ENCODE measurements around the gene KYNU.
"Not testable (repeated sequence)": the region's sequence is repeated elsewhere in the genome, so short reads cannot be mapped to it uniquely, and the experiment has no call there.

KYNU gene

DNA sequence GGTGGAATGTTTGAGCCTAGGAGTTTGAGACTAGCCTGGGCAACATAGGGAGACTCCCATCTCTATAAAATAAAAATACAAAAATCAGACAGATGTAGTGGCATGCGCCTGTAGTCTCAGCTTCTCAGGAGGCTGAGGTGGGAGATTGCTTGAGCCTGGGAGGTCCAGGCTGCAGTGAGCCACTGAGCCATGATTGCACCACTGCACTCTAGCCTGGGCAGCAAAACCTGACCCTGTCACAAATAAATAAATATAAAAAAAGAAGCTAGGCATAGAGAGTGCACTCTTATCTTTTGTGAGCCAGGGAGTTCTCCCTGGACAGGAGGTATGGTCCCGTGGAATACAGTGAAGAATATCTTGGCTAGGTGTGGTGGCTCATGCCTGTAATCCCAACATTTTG is 11.0 kb upstream of the KYNU start:
- ATAC-seq: no peak
- no peak overlapping the region for H3K4me3 Mint-ChIP-seq

DNA sequence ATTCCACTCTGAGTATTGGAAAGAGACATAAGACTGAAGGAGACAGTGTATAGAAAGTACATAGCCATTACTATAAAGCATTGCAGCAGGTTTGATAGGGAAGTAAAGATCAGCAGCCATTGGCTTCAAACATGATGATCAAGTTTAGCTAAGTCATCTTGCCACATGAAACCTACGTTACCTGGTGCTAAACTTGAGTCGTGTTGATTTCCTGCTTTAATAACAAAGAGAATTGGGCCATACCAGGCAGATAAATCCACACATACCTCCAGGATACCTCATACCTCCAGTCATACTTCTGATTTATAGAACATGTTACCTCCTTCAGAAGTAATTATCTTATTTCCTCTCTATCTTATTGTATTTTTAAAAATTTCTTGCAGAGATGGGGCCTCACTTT is 10.3 kb upstream of the KYNU start:
- Mint-ChIP-seq H3K27me3 (no peaks in the 10 kb centered on the region), H3K4me3 (no peak overlapping the region), H3K4me1 (no peaks in the 10 kb centered on the region), H3K9me3 (no peaks in the 10 kb centered on the region), H3K27ac (no peak overlapping the region)
- DNase-seq: no peak
- ATAC-seq: no peak

More for the DNA sequence above, 11.0 kb upstream of the KYNU start:
- no peaks in the 10 kb centered on the region for H3K27me3 Mint-ChIP-seq
- H3K4me1 Mint-ChIP-seq: no peaks in the 10 kb centered on the region
- no peak for DNase-seq
- no peaks in the 10 kb centered on the region for H3K9me3 Mint-ChIP-seq
- no peak overlapping the region for H3K27ac Mint-ChIP-seq

DNA sequence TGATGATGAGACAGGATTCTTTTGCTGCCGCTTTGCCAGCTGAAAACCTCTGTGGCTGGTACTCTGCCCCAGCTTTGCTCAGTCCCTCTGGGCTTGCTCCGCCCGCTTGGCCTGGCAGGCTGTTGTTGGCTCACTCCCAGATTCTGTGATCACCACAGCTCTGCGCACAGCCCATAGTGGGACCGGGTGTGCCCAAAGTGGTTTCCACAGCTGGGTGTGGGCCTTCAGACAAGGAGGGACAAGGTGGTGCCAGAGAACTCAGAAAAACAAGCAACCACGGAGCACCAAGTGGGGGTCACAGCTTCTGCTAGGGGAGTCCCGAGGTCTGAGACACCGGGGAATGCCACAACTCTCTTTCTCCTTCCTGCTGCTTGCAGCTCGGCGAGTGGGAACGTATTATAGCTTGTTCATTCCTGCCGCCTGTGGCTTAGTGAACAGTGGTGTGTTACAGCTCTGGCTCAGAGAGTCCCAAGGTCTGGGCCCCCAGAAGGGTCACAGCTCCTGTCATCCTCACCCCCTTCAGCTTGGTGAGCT is 9.2 kb upstream of the KYNU start:
- DNase-seq (no peak), ATAC-seq (no peak)
- Mint-ChIP-seq H3K27me3 (no peaks in the 10 kb centered on the region), H3K4me3 (no peak overlapping the region), H3K4me1 (no peaks in the 10 kb centered on the region), H3K27ac (peak overlapping the region in 1 of 2 donors; percentile 69), H3K9me3 (no peaks in the 10 kb centered on the region)

DNA sequence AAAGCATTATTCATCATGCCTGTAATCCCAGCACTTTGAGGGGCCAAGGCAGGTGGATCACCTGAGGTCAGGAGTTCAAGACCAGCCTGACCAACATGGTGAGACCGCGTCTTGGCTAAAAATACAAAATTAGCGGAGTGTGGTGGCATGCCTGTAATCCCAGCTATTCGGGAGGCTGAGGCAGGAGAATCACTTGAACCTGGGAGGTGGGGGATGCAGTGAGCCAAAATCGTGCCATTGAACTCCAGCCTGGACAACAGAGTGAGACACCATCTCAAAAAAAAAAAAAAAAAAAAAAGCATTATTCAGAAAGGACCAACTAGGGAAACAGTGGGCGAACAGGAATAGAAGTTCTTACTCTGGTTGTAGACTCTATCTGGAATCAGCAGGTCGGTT is 8.4 kb upstream of the KYNU start:
- H3K27me3 Mint-ChIP-seq, H3K4me1 Mint-ChIP-seq, H3K4me3 Mint-ChIP-seq, ATAC-seq, DNase-seq, H3K9me3 Mint-ChIP-seq, H3K27ac Mint-ChIP-seq: not testable (repeated sequence)

DNA sequence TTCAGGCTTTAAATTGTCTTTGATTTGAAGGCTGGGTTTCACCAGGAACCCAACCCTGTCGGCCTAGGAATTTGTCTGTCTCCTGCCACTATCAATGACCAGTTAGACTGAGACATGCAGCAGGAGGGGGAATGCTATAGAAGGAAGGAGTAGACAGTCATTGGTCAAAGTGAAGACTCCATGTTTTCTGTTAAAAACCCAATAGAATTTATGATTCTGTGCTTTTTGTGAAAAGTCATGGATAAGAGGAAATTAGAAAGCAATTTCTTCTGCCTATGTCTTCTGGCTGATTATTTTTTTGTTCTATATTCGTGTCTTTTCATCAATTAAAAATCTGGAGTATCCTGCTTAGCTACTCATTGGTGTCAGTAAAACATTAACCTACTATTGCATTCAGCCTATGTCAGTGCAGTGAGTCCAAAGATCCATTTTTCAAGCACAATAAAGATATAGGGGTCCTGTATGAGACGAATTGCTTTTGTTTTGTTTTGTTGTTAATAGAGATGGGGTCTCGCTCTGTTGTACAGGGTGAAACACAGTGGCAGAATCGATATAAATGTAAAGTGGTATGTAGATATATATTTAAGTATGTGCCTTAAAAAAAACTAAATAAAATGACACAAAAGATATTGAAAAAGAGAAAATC is 7.9 kb upstream of the KYNU start:
- ATAC-seq (no peak), DNase-seq (no peak)
- Mint-ChIP-seq H3K27me3 (no peaks in the 10 kb centered on the region), H3K4me3 (no peak overlapping the region), H3K4me1 (no peaks in the 10 kb centered on the region), H3K27ac (no peak overlapping the region), H3K9me3 (no peaks in the 10 kb centered on the region)

DNA sequence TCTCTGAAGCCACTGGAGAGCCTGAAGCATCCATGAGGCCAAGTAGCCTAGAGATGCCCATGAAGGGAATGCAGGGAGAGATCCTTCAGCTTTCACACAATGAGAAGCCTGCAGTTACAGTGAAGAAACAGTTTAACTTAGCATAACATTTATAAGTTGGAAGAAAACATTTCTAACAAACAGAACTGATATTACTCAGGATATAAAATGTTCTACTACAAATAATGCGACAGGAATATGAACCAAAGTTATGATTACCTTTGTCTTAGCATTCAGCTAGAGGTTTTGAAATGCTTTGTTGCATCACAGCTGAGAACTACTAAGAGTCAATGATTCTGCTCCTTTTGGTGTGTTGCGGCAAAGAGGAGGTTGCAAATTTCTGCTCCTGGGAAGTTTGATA is 6.9 kb upstream of the KYNU start:
- ATAC-seq: no peak
- H3K4me3 Mint-ChIP-seq: no peak overlapping the region
- no peak overlapping the region for H3K27ac Mint-ChIP-seq
- no peaks in the 10 kb centered on the region for H3K9me3 Mint-ChIP-seq
- H3K4me1 Mint-ChIP-seq: no peaks in the 10 kb centered on the region
- H3K27me3 Mint-ChIP-seq: no peaks in the 10 kb centered on the region
- DNase-seq: no peak

DNA sequence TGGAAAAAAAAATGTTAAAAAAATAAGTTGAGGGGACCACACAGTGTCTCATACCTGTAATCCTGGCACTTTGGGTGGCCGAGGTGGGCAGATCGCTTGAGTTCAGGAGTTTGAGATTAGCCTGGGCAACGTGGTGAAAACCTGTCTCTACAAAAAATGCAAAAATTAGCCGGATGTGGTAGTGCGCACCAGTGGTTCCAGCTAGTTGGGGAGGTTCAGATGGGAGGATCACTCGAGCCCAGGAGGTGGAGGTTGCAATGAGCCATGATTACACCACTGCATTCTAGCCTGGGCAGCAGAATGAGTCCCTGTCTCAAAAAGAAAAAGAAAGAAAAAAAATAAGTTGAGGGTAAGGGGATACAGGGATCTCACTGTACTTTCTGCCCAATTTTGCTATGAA is 6.1 kb upstream of the KYNU start:
- Mint-ChIP-seq H3K27me3 (no peaks in the 10 kb centered on the region), H3K4me1 (no peaks in the 10 kb centered on the region), H3K9me3 (no peaks in the 10 kb centered on the region), H3K27ac (no peak overlapping the region), H3K4me3 (no peak overlapping the region)
- ATAC-seq (no peak), DNase-seq (no peak)

DNA sequence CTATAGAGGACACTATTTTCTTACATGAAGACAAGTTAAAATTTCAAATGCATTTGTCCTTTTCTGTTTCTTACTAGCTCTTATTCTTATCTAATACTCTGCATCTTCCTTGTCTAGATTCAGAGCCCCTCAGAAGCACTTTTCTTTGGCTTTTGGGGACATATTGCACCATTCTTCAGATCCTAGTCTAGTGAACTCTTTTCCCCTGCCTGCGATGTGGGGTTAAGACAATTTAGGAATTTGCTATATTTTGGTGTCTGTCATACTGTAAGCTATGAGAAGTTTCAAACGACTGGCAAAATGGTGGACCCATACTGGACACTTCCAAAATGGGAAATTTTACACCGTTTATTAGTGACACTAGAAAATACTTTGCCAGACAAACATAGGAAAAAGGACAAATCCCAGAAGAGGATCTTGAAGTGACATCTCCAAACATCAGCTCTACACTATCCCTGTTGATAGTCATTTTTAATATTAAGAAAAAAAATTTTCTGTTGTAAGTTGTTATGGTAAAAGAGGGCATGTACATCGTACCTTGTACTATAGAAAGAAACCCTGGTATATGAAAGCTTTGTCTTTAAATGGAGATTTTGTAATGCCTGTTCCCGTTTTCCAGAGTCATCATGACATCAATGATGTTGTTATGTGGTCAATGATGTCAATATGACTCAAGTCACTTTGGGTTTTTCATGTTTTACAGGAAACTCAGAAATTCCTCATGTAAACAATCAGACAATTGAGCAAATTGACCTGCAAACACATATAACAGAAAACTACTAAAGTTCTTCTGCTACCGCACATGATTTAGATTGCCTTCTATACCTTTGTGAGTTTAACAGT is 4.4 kb upstream of the KYNU start:
- Mint-ChIP-seq H3K4me3 (no peak overlapping the region), H3K27ac (no peak overlapping the region), H3K4me1 (no peaks in the 10 kb centered on the region), H3K9me3 (no peaks in the 10 kb centered on the region), H3K27me3 (no peaks in the 10 kb centered on the region)
- ATAC-seq: no peak
- DNase-seq: no peak

DNA sequence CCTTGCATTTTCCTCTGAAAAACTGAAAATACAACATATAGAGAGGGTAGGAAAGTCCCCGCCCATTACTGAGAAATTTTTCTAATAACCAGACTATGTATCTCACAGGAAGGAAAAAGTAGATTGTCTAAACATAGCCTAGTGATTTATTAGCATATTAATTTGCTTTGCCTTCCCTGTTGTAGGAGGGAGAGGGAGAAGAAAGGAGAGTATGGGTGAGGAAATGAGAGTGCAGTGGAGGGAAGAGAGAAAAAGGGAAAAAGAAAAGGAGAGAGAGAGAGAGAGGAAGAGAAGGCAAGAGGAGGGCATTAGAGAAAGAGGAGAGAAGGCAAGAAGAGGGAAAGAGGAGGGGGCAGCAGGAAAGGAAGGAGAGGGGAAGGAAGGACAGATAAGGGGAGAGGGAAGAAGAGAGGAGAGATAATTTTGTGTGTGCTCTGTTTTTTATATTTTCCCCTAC is 3.6 kb upstream of the KYNU start:
- Mint-ChIP-seq H3K27ac (no peak overlapping the region), H3K27me3 (no peaks in the 10 kb centered on the region), H3K9me3 (no peaks in the 10 kb centered on the region), H3K4me3 (no peak overlapping the region), H3K4me1 (no peaks in the 10 kb centered on the region)
- DNase-seq (no peak), ATAC-seq (no peak)

DNA sequence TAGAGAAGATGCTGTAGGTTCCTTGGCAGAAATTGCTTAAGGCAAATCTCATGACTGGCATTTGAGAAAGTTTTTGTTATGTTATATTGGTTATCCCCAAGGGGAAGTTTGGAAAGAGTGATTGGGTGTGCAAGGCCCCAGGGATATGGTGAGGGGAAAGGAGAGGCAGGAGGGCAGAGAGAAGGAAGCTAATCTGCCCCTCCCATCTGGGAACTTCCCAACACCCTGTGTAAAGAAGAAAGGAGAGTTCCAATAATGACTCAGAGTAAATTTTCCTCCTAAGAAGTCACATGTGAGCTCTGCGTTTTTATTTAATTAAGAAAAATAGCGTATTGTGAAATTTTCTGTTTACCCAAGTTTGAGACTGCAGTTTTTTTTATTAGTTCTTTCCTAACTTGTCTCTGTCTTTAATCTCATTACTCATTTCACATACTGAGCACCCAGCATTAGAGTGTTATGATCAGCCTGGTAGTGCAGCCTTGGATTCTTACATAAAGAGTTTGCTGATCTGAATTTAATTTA is 3.1 kb upstream of the KYNU start:
- Mint-ChIP-seq H3K4me1 (no peaks in the 10 kb centered on the region), H3K4me3 (no peak overlapping the region), H3K9me3 (no peaks in the 10 kb centered on the region), H3K27me3 (no peaks in the 10 kb centered on the region), H3K27ac (no peak overlapping the region)
- no peak for DNase-seq
- ATAC-seq: no peak

DNA sequence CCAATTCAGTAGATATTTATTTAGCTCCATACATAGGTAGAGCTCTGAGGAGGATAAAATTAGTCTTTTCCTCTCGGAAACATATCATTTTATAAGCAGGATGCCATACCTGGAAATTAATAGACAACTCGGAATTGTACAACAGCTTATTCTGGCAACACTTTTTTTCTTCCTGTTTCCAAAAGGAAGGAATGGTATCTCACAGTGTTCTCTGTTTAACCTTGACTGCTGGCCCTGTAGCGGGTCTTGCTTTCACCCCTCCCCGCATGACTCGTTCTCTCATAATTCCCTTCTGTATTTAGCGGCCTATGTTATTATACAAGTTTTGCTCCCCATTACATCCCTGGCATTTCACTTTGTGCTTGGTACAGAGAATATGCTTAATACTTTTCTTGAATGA is 2.5 kb upstream of the KYNU start:
- Mint-ChIP-seq H3K27ac (no peak overlapping the region), H3K4me3 (no peak overlapping the region), H3K27me3 (no peaks in the 10 kb centered on the region), H3K4me1 (no peaks in the 10 kb centered on the region), H3K9me3 (no peaks in the 10 kb centered on the region)
- ATAC-seq (no peak), DNase-seq (no peak)

DNA sequence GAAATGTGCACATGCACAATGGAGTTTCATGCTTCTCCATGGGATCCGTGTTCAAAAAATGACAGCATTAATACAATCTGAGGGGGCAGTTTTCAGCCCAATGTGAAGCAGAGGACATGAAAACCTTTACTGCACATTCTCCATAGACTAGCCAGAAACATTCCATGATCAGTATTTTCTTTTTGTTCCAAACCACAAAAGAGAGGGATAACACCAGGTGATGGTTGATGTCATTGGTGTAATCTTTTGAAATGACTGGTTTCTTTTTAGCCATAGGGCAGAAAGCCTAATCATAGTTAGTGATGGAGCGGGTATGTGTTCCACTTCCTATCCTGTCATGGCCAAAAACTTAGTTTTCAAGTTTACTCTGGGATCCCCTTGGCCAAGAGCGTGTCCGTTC is 1.8 kb upstream of the KYNU start:
- Mint-ChIP-seq H3K4me3 (no peak overlapping the region), H3K4me1 (no peaks in the 10 kb centered on the region), H3K9me3 (no peaks in the 10 kb centered on the region), H3K27me3 (no peaks in the 10 kb centered on the region), H3K27ac (no peak overlapping the region)
- no peak for ATAC-seq
- no peak for DNase-seq

DNA sequence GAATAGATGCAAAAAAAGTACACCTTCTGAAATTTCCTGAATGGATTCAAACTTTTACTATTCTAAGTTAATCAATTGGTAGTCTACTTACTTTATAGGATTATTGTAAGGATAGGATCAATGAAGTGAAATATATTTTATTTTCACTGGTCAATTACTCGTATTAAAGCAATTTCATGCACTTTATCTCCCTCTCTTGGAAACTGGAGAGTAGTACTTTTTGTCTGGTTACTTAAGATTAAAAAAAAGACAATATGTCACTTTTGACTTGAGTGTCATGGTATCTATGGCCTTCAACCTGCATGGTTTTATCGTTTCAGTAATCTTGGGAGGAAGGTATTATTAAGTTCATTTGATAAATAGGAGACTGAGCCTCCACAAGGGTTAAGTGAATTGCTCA is 1.0 kb upstream of the KYNU start:
- DNase-seq: no peak
- Mint-ChIP-seq H3K4me3 (no peak overlapping the region), H3K4me1 (no peaks in the 10 kb centered on the region), H3K9me3 (no peaks in the 10 kb centered on the region), H3K27me3 (no peaks in the 10 kb centered on the region), H3K27ac (no peak overlapping the region)
- no peak for ATAC-seq

DNA sequence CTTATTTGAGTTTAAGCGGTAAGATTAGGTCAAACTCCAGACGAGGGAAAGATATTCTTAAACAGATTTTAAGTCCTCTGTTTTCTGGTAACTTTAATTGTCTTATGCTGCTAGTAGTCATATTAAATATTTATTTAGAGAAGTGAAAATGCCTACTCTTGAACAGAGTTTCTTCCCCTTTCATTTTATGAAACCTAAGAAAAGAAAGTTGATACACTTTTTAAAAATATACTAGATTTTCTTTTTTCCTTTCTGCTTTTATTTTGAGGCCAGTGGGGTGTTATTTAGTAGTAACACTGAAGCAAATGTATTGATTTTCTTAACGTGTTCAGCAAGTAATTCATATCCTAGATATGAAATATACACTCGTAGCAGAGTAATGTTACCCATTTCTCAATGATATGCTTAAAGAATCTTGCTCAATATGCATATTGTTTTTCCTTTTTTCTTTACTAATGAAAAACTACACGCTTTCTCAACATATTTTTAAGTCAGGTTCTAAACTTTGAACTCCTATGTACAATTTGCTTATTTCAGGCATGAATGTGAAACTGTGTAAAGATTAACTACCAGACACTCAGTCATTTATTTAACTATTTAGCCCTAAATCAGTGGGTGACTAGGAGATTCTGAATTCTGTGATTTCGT is 691 bp downstream of the KYNU start:
- no peaks in the 10 kb centered on the region for H3K9me3 Mint-ChIP-seq
- DNase-seq: no peak
- no peak overlapping the region for H3K27ac Mint-ChIP-seq
- ATAC-seq: no peak
- H3K4me3 Mint-ChIP-seq: no peak overlapping the region
- no peaks in the 10 kb centered on the region for H3K4me1 Mint-ChIP-seq
- H3K27me3 Mint-ChIP-seq: no peaks in the 10 kb centered on the region

DNA sequence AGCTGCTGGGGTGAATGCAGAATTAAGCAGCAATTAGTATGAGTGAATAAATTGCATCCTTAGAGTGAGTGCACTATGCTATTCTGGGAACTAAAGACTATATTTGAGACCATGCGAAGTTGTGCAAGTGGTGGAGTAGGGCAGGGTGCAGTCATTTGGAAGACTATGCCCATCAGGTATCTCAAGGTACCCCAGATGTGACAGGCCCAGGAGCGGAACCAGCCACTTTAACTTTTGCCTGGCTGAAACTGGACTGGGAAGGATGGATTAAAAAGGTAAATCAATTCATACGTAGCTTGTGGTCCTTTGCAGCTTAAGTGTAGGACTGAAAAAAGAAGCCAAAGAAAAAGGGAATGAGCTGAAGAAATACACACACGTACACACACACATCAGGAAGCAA is 1.7 kb downstream of the KYNU start:
- no peak overlapping the region for H3K27ac Mint-ChIP-seq
- no peaks in the 10 kb centered on the region for H3K4me1 Mint-ChIP-seq

DNA sequence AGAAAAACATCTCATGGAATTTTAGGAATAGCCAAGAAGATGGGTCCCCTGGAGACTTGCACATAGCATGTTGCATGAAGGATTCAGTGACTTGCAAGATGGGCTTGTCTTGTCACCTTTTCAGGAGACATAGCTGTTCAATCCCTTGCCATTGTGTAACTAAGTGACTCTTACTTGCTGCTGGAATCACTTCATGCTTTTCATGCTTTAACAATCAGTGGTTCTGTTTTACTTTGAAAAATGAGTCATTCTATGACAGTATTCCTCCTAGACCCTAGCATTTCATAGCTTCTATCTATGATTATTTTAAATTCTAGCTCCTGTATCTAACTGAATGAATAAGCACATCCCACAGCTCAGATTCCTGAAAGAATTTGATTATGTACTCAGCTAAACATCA is 2.8 kb downstream of the KYNU start:
- H3K27ac Mint-ChIP-seq: no peak overlapping the region
- no peaks in the 10 kb centered on the region for H3K4me1 Mint-ChIP-seq
- no peak for ATAC-seq
- no peak for DNase-seq
- no peaks in the 10 kb centered on the region for H3K27me3 Mint-ChIP-seq
- H3K4me3 Mint-ChIP-seq: no peak overlapping the region
- H3K9me3 Mint-ChIP-seq: peaks cover 0 to 4% of the 10 kb centered on the region in 2 donors

More for the DNA sequence above, 1.7 kb downstream of the KYNU start:
- Mint-ChIP-seq H3K9me3 (peaks cover 0 to 4% of the 10 kb centered on the region in 2 donors), H3K4me3 (no peak overlapping the region), H3K27me3 (no peaks in the 10 kb centered on the region)
- ATAC-seq: no peak
- no peak for DNase-seq

Measured in stimulated activated naive CD8-positive, alpha-beta T cell treated with anti-CD3 and anti-CD28 coated beads, Interleukin-15, amount 100 ng/mL, for 72 hours (primary cell).